LoVo (cell line): Measurements from ENCODE around the gene SLC22A5.
"Not testable (repeated sequence)": the region's sequence is repeated elsewhere in the genome, so short reads cannot be mapped to it uniquely, and the experiment has no call there.

ENCODE experiments used
- DNase-seq: peaks from one replicate; pipeline ENCODE4 v3.0.0-alpha.2; 2016; ENCODE audit warnings: low spot score

The SLC22A5 gene

GRCh38 chr5:132427281-132428146 is 58.0 kb downstream of the SLC22A5 start:
- peak; percentile 70 for DNase-seq

GRCh38 chr5:132428147-132428482 is 58.6 kb downstream of the SLC22A5 start:
- no peak for DNase-seq

GRCh38 chr5:132428484-132429462 is 59.3 kb downstream of the SLC22A5 start:
- peak; percentile 52 for DNase-seq

- DNase-seq = peak; percentile 51
Observed at GRCh38 chr5:132429463-132430440, 60.2 kb downstream of the SLC22A5 start.

GRCh38 chr5:132430746-132431145 is 61.2 kb downstream of the SLC22A5 start:
- no peak for DNase-seq

- DNase-seq = no peak
Observed at GRCh38 chr5:132431632-132432031, 62.1 kb downstream of the SLC22A5 start.

GRCh38 chr5:132433141-132433540 is 63.6 kb downstream of the SLC22A5 start:
- no peak for DNase-seq

GRCh38 chr5:132434416-132435286 is 65.1 kb downstream of the SLC22A5 start:
- DNase-seq = no peak

GRCh38 chr5:132435447-132435846 is 65.9 kb downstream of the SLC22A5 start:
- no peak for DNase-seq

- DNase-seq = no peak
Observed at GRCh38 chr5:132435886-132436285, 66.4 kb downstream of the SLC22A5 start.

- DNase-seq = no peak
Observed at GRCh38 chr5:132436936-132437335, 67.4 kb downstream of the SLC22A5 start.

GRCh38 chr5:132437604-132438266 is 68.2 kb downstream of the SLC22A5 start:
- DNase-seq = no peak

- DNase-seq = not testable (repeated sequence)
Observed at GRCh38 chr5:132438267-132438645, 68.7 kb downstream of the SLC22A5 start.

GRCh38 chr5:132438917-132439316 is 69.4 kb downstream of the SLC22A5 start:
- no peak for DNase-seq

GRCh38 chr5:132439521-132440089 is 70.1 kb downstream of the SLC22A5 start:
- DNase-seq = no peak

GRCh38 chr5:132444061-132444460 is 74.6 kb downstream of the SLC22A5 start:
- no peak for DNase-seq
